AG04449 (cell line): ENCODE results near the gene ZNF292.

Experiments used
- CTCF ChIA-PET: fragments of 350-600 bp; formaldehyde crosslinking; extraction: SDS; loops from one replicate; lab custom pipeline; 2021; ENCODE audit warnings: antibody characterized with exemption; lab: Yijun Ruan, JAX
- POLR2A ChIA-PET: fragments of 400-600, 350-600 bp; formaldehyde crosslinking; extraction: SDS; loops from one replicate; lab custom pipeline; 2020; ENCODE audit warnings: antibody characterized with exemption, inconsistent platforms; lab: Yijun Ruan, JAX
- DNase-seq: peaks from one replicate; pipeline ENCODE4 v3.0.0-alpha.2; 2010; ENCODE audit warnings: low read depth, low spot score
- H3K4me3 ChIP-seq: 2 replicates; pipeline ENCODE4 v1.5.1; 2011; ENCODE audit warnings: low read depth, mild to moderate bottlenecking, control low read depth, low read length
- CTCF ChIP-seq: IDR thresholded peaks from one replicate; pipeline ENCODE4 v1.5.1; 2011; ENCODE audit warnings: mild to moderate bottlenecking, moderate library complexity, low read length, control low read depth, inconsistent platforms; ENCODE audit not compliant: insufficient read depth; ENCODE audit errors: missing control alignments

Gene ZNF292

GRCh38 chr6:87214831-87215230, 59.5 kb downstream of the ZNF292 start:
- POLR2A ChIA-PET, result no interaction called here
- CTCF ChIA-PET, result no interaction called here

GRCh38 chr6:87220997-87221396, 65.6 kb downstream of the ZNF292 start:
- no peak for TF ChIP-seq CTCF
- ChIA-PET CTCF (no interaction called here), POLR2A (no interaction called here)
- no peak for DNase-seq
- no peak overlapping the region for H3K4me3 ChIP-seq

More at GRCh38 chr6:87214831-87215230, 59.5 kb downstream of the ZNF292 start:
- no peak for TF ChIP-seq CTCF
- no peak overlapping the region for H3K4me3 ChIP-seq
- DNase-seq, result no peak

- ChIA-PET CTCF (no interaction called here), POLR2A (no interaction called here)
- DNase-seq, result no peak
- no peak overlapping the region for H3K4me3 ChIP-seq
- no peak for TF ChIP-seq CTCF
These were observed 67.3 kb downstream of the ZNF292 start for GRCh38 chr6:87222676-87223075.

GRCh38 chr6:87224971-87225370, 69.6 kb downstream of the ZNF292 start:
- H3K4me3 ChIP-seq, result no peak overlapping the region
- no peak for DNase-seq
- CTCF ChIA-PET, result interaction anchor here (0.7 kb wide), 1 partner anchor 1268 kb away, joined by 3 read pairs; no protein-coding TSS in a partner anchor
- POLR2A ChIA-PET, result interaction anchor here (0.8 kb wide), 1 partner anchor 146 kb away, joined by 3 read pairs; no protein-coding TSS in a partner anchor
- no peak for TF ChIP-seq CTCF

- no peak for DNase-seq
- POLR2A ChIA-PET, result no interaction called here
- CTCF ChIA-PET, result interaction anchor here (1.0 to 1.4 kb wide), 2 partner anchors 14 to 85 kb away, joined by 3 to 5 read pairs; no protein-coding TSS in a partner anchor
- no peak overlapping the region for H3K4me3 ChIP-seq
- no peak for TF ChIP-seq CTCF
These were observed 70.1 kb downstream of the ZNF292 start for GRCh38 chr6:87225511-87225910.

GRCh38 chr6:87225937-87226336, 70.6 kb downstream of the ZNF292 start:
- no peak overlapping the region for H3K4me3 ChIP-seq
- POLR2A ChIA-PET, result no interaction called here

More at GRCh38 chr6:87225937-87226336, 70.6 kb downstream of the ZNF292 start:
- CTCF ChIA-PET, result interaction anchor here (1.0 to 1.4 kb wide), 2 partner anchors 14 to 86 kb away, joined by 3 to 5 read pairs; no protein-coding TSS in a partner anchor
- no peak for TF ChIP-seq CTCF
- DNase-seq, result no peak
